Subcutaneous abdominal adipose tissue (tissue), 5 donors: ENCODE data around the gene HOXB7.

Experiments used
- H3K27ac ChIP-seq: one replicate; pipeline ENCODE4 v1.7.0; 2013; ENCODE audit warnings: low read depth, mild to moderate bottlenecking, inconsistent platforms, low read length, moderate library complexity
- H3K27me3 ChIP-seq, 5 donors: one replicate each; pipeline ENCODE4 v1.7.0; 2013; ENCODE audit warnings: low read length in 5 of 5, inconsistent platforms in 1 of 5; ENCODE audit not compliant: control insufficient read depth in 5 of 5, insufficient read depth in 4 of 5
- H3K36me3 ChIP-seq, 5 donors: one replicate each; pipeline ENCODE4 v1.7.0; 2013; ENCODE audit warnings: low read length in 5 of 5; ENCODE audit not compliant: control insufficient read depth in 5 of 5, insufficient read depth in 5 of 5
- H3K4me1 ChIP-seq, 5 donors: one replicate each; pipeline ENCODE4 v1.7.0; 2013; ENCODE audit warnings: low read length in 5 of 5, mild to moderate bottlenecking in 3 of 5, moderate library complexity in 1 of 5; ENCODE audit not compliant: control insufficient read depth in 5 of 5, insufficient read depth in 5 of 5
- H3K4me3 ChIP-seq, 5 donors: one replicate each; pipeline ENCODE4 v1.7.0; 2013; ENCODE audit warnings: low read length in 5 of 5, low read depth in 1 of 5
- H3K9ac ChIP-seq, 5 donors: one replicate each; pipeline ENCODE4 v1.7.0; 2013; ENCODE audit warnings: low read length in 5 of 5, mild to moderate bottlenecking in 4 of 5, moderate library complexity in 3 of 5
- H3K9me3 ChIP-seq, 5 donors: one replicate each; pipeline ENCODE4 v1.7.0; 2013; ENCODE audit warnings: low read length in 5 of 5; ENCODE audit not compliant: control insufficient read depth in 5 of 5
- donor health status: healthy.
- donor health status: healthy.
- donor health status: healthy.
- donor health status: healthy.
- donor health status: healthy.

Gene HOXB7

GRCh38 chr17:48608494-48608834 is 2.4 kb downstream of the HOXB7 start:
- H3K27me3 ChIP-seq = no peaks in the 10 kb centered on the region
- no peaks in the 10 kb centered on the region for H3K9me3 ChIP-seq
- no peak overlapping the region for H3K4me3 ChIP-seq
- H3K36me3 ChIP-seq = peaks cover 0 to 4% (median 0%) of the 10 kb centered on the region in 5 donors
- H3K27ac ChIP-seq = no peak overlapping the region
- H3K4me1 ChIP-seq = peaks cover 0 to 60% (median 46%) of the 10 kb centered on the region in 5 donors
- H3K9ac ChIP-seq = peak overlapping the region in 1 of 5 donors; percentile 4

- Histone ChIP-seq H3K4me1 (peaks cover 0 to 66% (median 52%) of the 10 kb centered on the region in 5 donors), H3K9ac (no peak overlapping the region), H3K27me3 (no peaks in the 10 kb centered on the region), H3K36me3 (peaks cover 0 to 4% (median 0%) of the 10 kb centered on the region in 5 donors), H3K27ac (no peak overlapping the region), H3K9me3 (no peaks in the 10 kb centered on the region), H3K4me3 (no peak overlapping the region)
Observed at GRCh38 chr17:48606892-48607614, 3.8 kb downstream of the HOXB7 start.

- Histone ChIP-seq H3K27ac (peak overlapping the region; percentile 9), H3K4me3 (peak overlapping the region in 1 of 5 donors; percentile 83), H3K9me3 (no peaks in the 10 kb centered on the region), H3K27me3 (no peaks in the 10 kb centered on the region), H3K36me3 (peaks cover 0 to 4% (median 0%) of the 10 kb centered on the region in 5 donors), H3K4me1 (peaks cover 0 to 66% (median 54%) of the 10 kb centered on the region in 5 donors), H3K9ac (no peak overlapping the region)
Observed at GRCh38 chr17:48605991-48606891, 4.6 kb downstream of the HOXB7 start.

- H3K27ac ChIP-seq = peak overlapping the region; percentile 83
- H3K27me3 ChIP-seq = no peaks in the 10 kb centered on the region
- H3K4me1 ChIP-seq = peaks cover 0 to 62% (median 54%) of the 10 kb centered on the region in 5 donors
- peak overlapping the region in 3 of 5 donors; percentile 21 to 83 (median 79) for H3K9ac ChIP-seq
- peaks cover 0 to 4% (median 0%) of the 10 kb centered on the region in 5 donors for H3K36me3 ChIP-seq
- H3K9me3 ChIP-seq = no peaks in the 10 kb centered on the region
- H3K4me3 ChIP-seq = peak overlapping the region; percentile 81 to 92 (median 83)
Observed at GRCh38 chr17:48605409-48605919, 5.4 kb downstream of the HOXB7 start.

- H3K4me3 ChIP-seq = peak within 1 kb of the TSS; percentile 81 to 92 (median 83)
- no peaks in the 10 kb centered on the region for H3K9me3 ChIP-seq
- peak within 1 kb of the TSS; percentile 83 for H3K27ac ChIP-seq
- H3K4me1 ChIP-seq = peaks cover 0 to 55% (median 52%) of the 10 kb centered on the region in 5 donors
- peak within 1 kb of the TSS; percentile 71 to 85 (median 83) for H3K9ac ChIP-seq
- H3K27me3 ChIP-seq = no peaks in the 10 kb centered on the region
- peaks cover 0 to 4% (median 0%) of the 10 kb centered on the region in 5 donors for H3K36me3 ChIP-seq
Observed at GRCh38 chr17:48604770-48605329, 6.0 kb downstream of the HOXB7 start, which contains the start of gene HOXB6. Gene HOXB6 (minus strand): TSS chr17:48604986. CDS start chr17:48598150, 6,836 bp downstream.

- Histone ChIP-seq H3K36me3 (peaks cover 0 to 4% (median 0%) of the 10 kb centered on the region in 5 donors), H3K4me1 (peaks cover 0 to 49% (median 45%) of the 10 kb centered on the region in 5 donors), H3K4me3 (peak overlapping the region; percentile 81 to 92 (median 83)), H3K9me3 (no peaks in the 10 kb centered on the region), H3K9ac (peak overlapping the region; percentile 71 to 85 (median 83)), H3K27ac (peak overlapping the region; percentile 83), H3K27me3 (no peaks in the 10 kb centered on the region)
Observed at GRCh38 chr17:48603959-48604769, 6.7 kb downstream of the HOXB7 start.

- H3K4me3 ChIP-seq = peak overlapping the region in 2 of 5 donors; percentile 81 to 83
- H3K9ac ChIP-seq = peak overlapping the region in 1 of 5 donors; percentile 35
- H3K27ac ChIP-seq = no peak overlapping the region
- H3K36me3 ChIP-seq = no peaks in the 10 kb centered on the region
- H3K27me3 ChIP-seq = no peaks in the 10 kb centered on the region
- H3K9me3 ChIP-seq = no peaks in the 10 kb centered on the region
- peaks cover 0 to 65% (median 60%) of the 10 kb centered on the region in 5 donors for H3K4me1 ChIP-seq
Observed at GRCh38 chr17:48601539-48602425, 9.0 kb downstream of the HOXB7 start.

- Histone ChIP-seq H3K9ac (peak overlapping the region in 1 of 5 donors; percentile 35), H3K27ac (no peak overlapping the region), H3K36me3 (peaks cover 0 to 2% (median 0%) of the 10 kb centered on the region in 5 donors), H3K4me1 (peaks cover 0 to 71% (median 65%) of the 10 kb centered on the region in 5 donors), H3K27me3 (no peaks in the 10 kb centered on the region), H3K4me3 (no peak overlapping the region), H3K9me3 (no peaks in the 10 kb centered on the region)
Observed at GRCh38 chr17:48601207-48601538, 9.6 kb downstream of the HOXB7 start.
